ENCODE results near the gene TMBIM6.

TMBIM6 gene

GRCh38 chr12:49796155-49796554 lies 54.8 kb downstream of the TMBIM6 start:
- no peaks in the 10 kb centered on the region for H3K4me1 Mint-ChIP-seq
- H3K27me3 Mint-ChIP-seq = no peaks in the 10 kb centered on the region
- no peaks in the 10 kb centered on the region for H3K9me3 Mint-ChIP-seq
- ATAC-seq (no peak), DNase-seq (no peak)
- no peak overlapping the region for H3K4me3 Mint-ChIP-seq
- no peak overlapping the region for H3K27ac Mint-ChIP-seq

- H3K27ac Mint-ChIP-seq = no peak overlapping the region
- no peaks in the 10 kb centered on the region for H3K4me1 Mint-ChIP-seq
- no peaks in the 10 kb centered on the region for H3K27me3 Mint-ChIP-seq
- DNase-seq = no peak
- no peak overlapping the region for H3K4me3 Mint-ChIP-seq
- no peak for ATAC-seq
- H3K9me3 Mint-ChIP-seq = no peaks in the 10 kb centered on the region
Observed at GRCh38 chr12:49796606-49797448, 55.5 kb downstream of the TMBIM6 start.

- Mint-ChIP-seq H3K4me3 (no peak overlapping the region), H3K27ac (peak overlapping the region in 1 of 2 donors; percentile 75), H3K4me1 (no peaks in the 10 kb centered on the region), H3K27me3 (no peaks in the 10 kb centered on the region), H3K9me3 (no peaks in the 10 kb centered on the region)
- DNase-seq = no peak
- ATAC-seq = no peak
Observed at GRCh38 chr12:49797449-49797776, 56.1 kb downstream of the TMBIM6 start.

GRCh38 chr12:49798248-49798647 lies 56.9 kb downstream of the TMBIM6 start:
- H3K4me3 Mint-ChIP-seq = no peak overlapping the region
- H3K27ac Mint-ChIP-seq = no peak overlapping the region
- H3K27me3 Mint-ChIP-seq = no peaks in the 10 kb centered on the region
- ATAC-seq (no peak), DNase-seq (no peak)
- no peaks in the 10 kb centered on the region for H3K9me3 Mint-ChIP-seq
- H3K4me1 Mint-ChIP-seq = no peaks in the 10 kb centered on the region

- no peak for DNase-seq
- H3K27ac Mint-ChIP-seq = no peak overlapping the region
- H3K4me3 Mint-ChIP-seq = no peak overlapping the region
- ATAC-seq = no peak
- H3K4me1 Mint-ChIP-seq = no peaks in the 10 kb centered on the region
- H3K27me3 Mint-ChIP-seq = no peaks in the 10 kb centered on the region
- H3K9me3 Mint-ChIP-seq = no peaks in the 10 kb centered on the region
Observed at GRCh38 chr12:49798934-49799333, 57.6 kb downstream of the TMBIM6 start.

- DNase-seq (no peak), ATAC-seq (no peak)
- Mint-ChIP-seq H3K27me3 (no peaks in the 10 kb centered on the region), H3K4me1 (no peaks in the 10 kb centered on the region), H3K27ac (peak overlapping the region in 1 of 2 donors; percentile 36), H3K4me3 (no peak overlapping the region), H3K9me3 (no peaks in the 10 kb centered on the region)
Observed at GRCh38 chr12:49800421-49801140, 59.2 kb downstream of the TMBIM6 start.

- DNase-seq = no peak
- Mint-ChIP-seq H3K9me3 (no peaks in the 10 kb centered on the region), H3K4me1 (no peaks in the 10 kb centered on the region), H3K27me3 (no peaks in the 10 kb centered on the region), H3K27ac (peak overlapping the region in 1 of 2 donors; percentile 63), H3K4me3 (no peak overlapping the region)
- no peak for ATAC-seq
Observed at GRCh38 chr12:49801141-49802063, 60.0 kb downstream of the TMBIM6 start.

- ATAC-seq (no peak), DNase-seq (no peak)
- no peaks in the 10 kb centered on the region for H3K27me3 Mint-ChIP-seq
- H3K27ac Mint-ChIP-seq = no peak overlapping the region
- no peaks in the 10 kb centered on the region for H3K4me1 Mint-ChIP-seq
- no peaks in the 10 kb centered on the region for H3K9me3 Mint-ChIP-seq
- no peak overlapping the region for H3K4me3 Mint-ChIP-seq
Observed at GRCh38 chr12:49803693-49804450, 62.5 kb downstream of the TMBIM6 start.

- no peak for DNase-seq
- H3K9me3 Mint-ChIP-seq = no peaks in the 10 kb centered on the region
- no peaks in the 10 kb centered on the region for H3K27me3 Mint-ChIP-seq
- peak overlapping the region in 1 of 2 donors; percentile 51 for H3K27ac Mint-ChIP-seq
- ATAC-seq = no peak
- no peaks in the 10 kb centered on the region for H3K4me1 Mint-ChIP-seq
- H3K4me3 Mint-ChIP-seq = no peak overlapping the region
Observed at GRCh38 chr12:49804821-49805220, 63.5 kb downstream of the TMBIM6 start.

GRCh38 chr12:49805409-49805808 lies 64.1 kb downstream of the TMBIM6 start:
- Mint-ChIP-seq H3K27me3 (no peaks in the 10 kb centered on the region), H3K9me3 (no peaks in the 10 kb centered on the region), H3K4me1 (no peaks in the 10 kb centered on the region), H3K27ac (peak overlapping the region in 1 of 2 donors; percentile 51), H3K4me3 (no peak overlapping the region)
- no peak for ATAC-seq
- no peak for DNase-seq

- Mint-ChIP-seq H3K27ac (no peak overlapping the region), H3K27me3 (no peaks in the 10 kb centered on the region), H3K9me3 (no peaks in the 10 kb centered on the region), H3K4me3 (no peak overlapping the region), H3K4me1 (peaks cover 5% of the 10 kb centered on the region)
- DNase-seq = no peak
- no peak for ATAC-seq
Observed at GRCh38 chr12:49806321-49806813, 65.0 kb downstream of the TMBIM6 start.

GRCh38 chr12:49806877-49807276 lies 65.5 kb downstream of the TMBIM6 start:
- Mint-ChIP-seq H3K27me3 (no peaks in the 10 kb centered on the region), H3K4me1 (peaks cover 10% of the 10 kb centered on the region), H3K4me3 (no peak overlapping the region), H3K9me3 (no peaks in the 10 kb centered on the region), H3K27ac (peak overlapping the region in 1 of 2 donors; percentile 92)
- DNase-seq (no peak), ATAC-seq (no peak)

- Mint-ChIP-seq H3K27ac (peak overlapping the region in 1 of 2 donors; percentile 67), H3K4me1 (peaks cover 17% of the 10 kb centered on the region), H3K4me3 (no peak overlapping the region), H3K9me3 (no peaks in the 10 kb centered on the region), H3K27me3 (no peaks in the 10 kb centered on the region)
- ATAC-seq = no peak
- no peak for DNase-seq
Observed at GRCh38 chr12:49807991-49808580, 66.7 kb downstream of the TMBIM6 start.

- Mint-ChIP-seq H3K4me3 (no peak overlapping the region), H3K4me1 (peaks cover 24% of the 10 kb centered on the region), H3K27me3 (no peaks in the 10 kb centered on the region), H3K9me3 (no peaks in the 10 kb centered on the region), H3K27ac (no peak overlapping the region)
- DNase-seq (no peak), ATAC-seq (no peak)
Observed at GRCh38 chr12:49808686-49809380, 67.5 kb downstream of the TMBIM6 start.
